ENCODE measurements around the gene CDK5R2. TPM values are rescaled to one million over a fixed set of nuclear protein-coding genes. Genes with fewer than 3 reads are reported as not detected.

The CDK5R2 gene
- total RNA-seq, 2 donors from 2014 or later, result 0.78 TPM; not detected in 1

DNA sequence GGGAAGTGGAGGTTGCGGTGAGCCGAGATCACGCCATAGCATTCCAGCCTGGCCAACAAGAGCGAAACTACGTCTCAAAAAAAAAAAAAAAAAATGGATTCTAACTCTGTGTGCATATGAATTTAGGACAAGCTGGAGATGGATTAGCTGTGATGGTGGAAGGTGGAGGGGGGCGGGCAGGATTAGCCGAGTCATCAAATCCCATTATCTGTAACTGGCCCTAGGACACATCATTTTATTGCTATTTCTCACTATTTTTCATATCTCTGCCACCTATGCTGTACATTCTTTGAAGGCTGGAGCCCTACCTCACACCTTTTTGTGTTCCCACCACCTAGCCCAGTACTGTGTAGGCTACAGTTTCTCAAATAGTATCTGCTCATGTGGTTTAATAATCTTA, 7.3 kb upstream of the CDK5R2 start:
- H3K27me3 ChIP-seq, result peaks cover 0 to 5% of the 10 kb centered on the region in 2 donors
- H3K9me3 ChIP-seq, result no peaks in the 10 kb centered on the region
- H3K27ac ChIP-seq, result no peak overlapping the region
- H3K36me3 ChIP-seq (replicated peaks in 1 of 2; ENCODE audit: insufficient read depth in 1 of 2, low read depth in 2 of 2), result no peaks in the 10 kb centered on the region
- H3K4me1 ChIP-seq, result no peaks in the 10 kb centered on the region
- no peak for TF ChIP-seq POLR2A (IDR thresholded peaks at IDR 0.05)
- TF ChIP-seq, protein P1, sequence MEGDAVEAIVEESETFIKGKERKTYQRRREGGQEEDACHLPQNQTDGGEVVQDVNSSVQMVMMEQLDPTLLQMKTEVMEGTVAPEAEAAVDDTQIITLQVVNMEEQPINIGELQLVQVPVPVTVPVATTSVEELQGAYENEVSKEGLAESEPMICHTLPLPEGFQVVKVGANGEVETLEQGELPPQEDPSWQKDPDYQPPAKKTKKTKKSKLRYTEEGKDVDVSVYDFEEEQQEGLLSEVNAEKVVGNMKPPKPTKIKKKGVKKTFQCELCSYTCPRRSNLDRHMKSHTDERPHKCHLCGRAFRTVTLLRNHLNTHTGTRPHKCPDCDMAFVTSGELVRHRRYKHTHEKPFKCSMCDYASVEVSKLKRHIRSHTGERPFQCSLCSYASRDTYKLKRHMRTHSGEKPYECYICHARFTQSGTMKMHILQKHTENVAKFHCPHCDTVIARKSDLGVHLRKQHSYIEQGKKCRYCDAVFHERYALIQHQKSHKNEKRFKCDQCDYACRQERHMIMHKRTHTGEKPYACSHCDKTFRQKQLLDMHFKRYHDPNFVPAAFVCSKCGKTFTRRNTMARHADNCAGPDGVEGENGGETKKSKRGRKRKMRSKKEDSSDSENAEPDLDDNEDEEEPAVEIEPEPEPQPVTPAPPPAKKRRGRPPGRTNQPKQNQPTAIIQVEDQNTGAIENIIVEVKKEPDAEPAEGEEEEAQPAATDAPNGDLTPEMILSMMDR (IDR thresholded peaks at IDR 0.05), result no peak
- no peak overlapping the region for H3K4me3 ChIP-seq
- WGBS, 2 donors, result 93 to 96% methylated on average over 7 of the region's 7 CpGs
- intact Hi-C loops (cut with DNase I), result no loop called here
- no peak for DNase-seq
- ATAC-seq, result no peak

DNA sequence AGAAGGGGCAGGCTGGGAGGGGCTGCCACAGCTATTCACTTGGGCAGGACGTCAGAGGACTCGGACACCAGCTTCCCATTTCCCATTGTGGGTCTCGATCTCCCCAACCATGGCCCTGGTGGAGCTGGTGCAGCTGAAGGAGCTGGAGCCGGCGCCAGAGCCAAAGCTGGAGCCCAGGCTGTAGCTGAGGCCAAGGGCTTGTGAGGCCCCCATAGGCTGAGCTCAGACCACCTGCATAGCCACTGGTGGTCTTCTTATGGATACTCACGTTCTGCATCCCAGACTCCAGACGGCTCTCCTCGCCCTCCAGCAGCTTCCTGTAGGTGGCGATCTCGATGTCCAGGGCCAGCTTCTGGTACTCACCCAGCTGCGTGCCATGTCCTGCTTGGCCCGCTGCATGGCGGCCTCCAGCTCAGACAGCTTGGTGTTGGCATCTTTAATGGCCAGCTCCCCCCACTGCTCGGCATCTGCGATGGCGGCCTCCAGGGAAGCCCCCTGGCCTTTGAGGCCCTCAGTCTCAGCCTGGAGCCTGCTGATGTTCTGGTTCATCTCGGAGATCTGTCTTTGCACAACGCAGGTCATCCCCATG, 6.0 kb upstream of the CDK5R2 start:
- TF ChIP-seq, protein P1 (IDR thresholded peaks at IDR 0.05), result no peak
- no peak for TF ChIP-seq POLR2A (IDR thresholded peaks at IDR 0.05)
- Histone ChIP-seq H3K36me3 (replicated peaks in 1 of 2; ENCODE audit: insufficient read depth in 1 of 2, low read depth in 2 of 2) (no peaks in the 10 kb centered on the region), H3K4me1 (no peaks in the 10 kb centered on the region), H3K27ac (no peak overlapping the region), H3K27me3 (peaks cover 0 to 5% of the 10 kb centered on the region in 2 donors), H3K4me3 (no peak overlapping the region), H3K9me3 (no peaks in the 10 kb centered on the region)
- intact Hi-C loops (cut with DNase I), result no loop called here
- WGBS, 2 donors, result 60 to 71% methylated on average over 7 to 16 of the region's 18 CpGs
- DNase-seq (no peak), ATAC-seq (no peak)

DNA sequence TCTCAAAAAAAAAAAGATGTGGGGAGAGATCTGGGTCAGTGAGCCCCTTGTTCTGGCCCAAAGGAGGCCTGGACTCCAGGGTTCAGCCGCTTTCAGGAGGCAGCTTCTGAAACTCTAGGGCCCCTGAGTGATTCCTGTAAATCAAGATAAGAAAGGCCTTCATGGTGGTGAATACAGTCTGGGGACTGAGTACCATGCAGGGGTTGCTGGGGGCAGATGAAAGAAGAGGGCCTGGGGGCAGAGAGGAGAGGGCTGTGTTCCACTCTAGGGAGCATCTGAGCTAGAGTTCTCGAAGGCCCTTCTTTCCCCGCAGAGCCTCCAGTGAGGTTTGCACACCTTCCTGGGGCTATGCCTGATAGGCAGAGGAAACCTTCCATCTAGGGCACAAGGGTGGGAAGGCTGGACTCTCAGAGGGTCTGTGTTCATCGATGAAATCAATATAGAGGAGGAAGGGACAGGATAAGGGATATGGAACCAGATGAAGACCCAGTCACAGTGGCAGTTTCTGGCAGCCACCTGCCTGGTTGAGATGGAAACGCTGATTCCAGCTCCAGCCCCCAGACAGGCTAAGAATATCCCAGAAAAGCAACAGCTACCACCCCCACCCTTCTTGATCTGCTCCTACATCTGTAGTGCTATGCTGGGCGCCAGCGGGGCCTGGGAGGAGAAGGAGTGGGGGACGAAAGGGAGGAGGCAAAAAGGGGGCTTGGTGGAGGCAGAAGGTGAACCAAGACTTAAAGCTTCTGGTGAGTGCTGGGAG, 4.7 kb upstream of the CDK5R2 start:
- 70 to 73% methylated on average over 8 of the region's 8 CpGs for WGBS, 2 donors
- DNase-seq (no peak), ATAC-seq (no peak)
- Histone ChIP-seq H3K27ac (no peak overlapping the region), H3K36me3 (replicated peaks in 1 of 2; ENCODE audit: insufficient read depth in 1 of 2, low read depth in 2 of 2) (no peaks in the 10 kb centered on the region), H3K4me1 (peaks cover 8% of the 10 kb centered on the region), H3K9me3 (no peaks in the 10 kb centered on the region), H3K27me3 (peaks cover 0 to 13% of the 10 kb centered on the region in 2 donors), H3K4me3 (no peak overlapping the region)
- intact Hi-C loops (cut with DNase I), result no loop called here
- no peak for TF ChIP-seq POLR2A (IDR thresholded peaks at IDR 0.05)
- TF ChIP-seq, protein P1 (IDR thresholded peaks at IDR 0.05), result no peak

DNA sequence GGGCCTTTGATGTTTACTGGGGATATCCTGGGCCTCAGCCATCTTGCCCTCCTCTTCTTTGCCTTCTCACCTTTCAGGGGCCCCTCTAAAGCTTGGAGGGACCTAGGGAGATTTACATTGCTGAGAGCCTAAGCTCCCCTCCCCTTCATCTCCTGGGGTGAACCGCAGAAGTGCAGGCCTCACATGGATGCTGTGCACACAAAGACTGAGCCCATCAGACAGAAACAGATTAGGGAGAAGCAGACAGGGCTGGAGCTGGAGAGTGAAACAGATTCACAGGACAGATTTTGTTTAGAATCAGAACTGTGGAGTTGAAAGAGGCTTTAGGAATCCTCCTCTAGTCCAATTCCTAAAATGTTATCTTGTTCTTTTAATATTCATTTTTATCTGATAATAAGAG, 3.4 kb upstream of the CDK5R2 start:
- no peak overlapping the region for H3K27ac ChIP-seq
- ATAC-seq (no peak), DNase-seq (no peak)
- intact Hi-C loops (cut with DNase I), result no loop called here
- TF ChIP-seq, protein P1 (IDR thresholded peaks at IDR 0.05), result no peak
- no peak for TF ChIP-seq POLR2A (IDR thresholded peaks at IDR 0.05)
- H3K4me1 ChIP-seq, result peaks cover 20% of the 10 kb centered on the region
- WGBS, 2 donors, result 50% methylated on average over 1 of the region's 1 CpG
- no peaks in the 10 kb centered on the region for H3K9me3 ChIP-seq
- no peaks in the 10 kb centered on the region for H3K36me3 ChIP-seq (replicated peaks in 1 of 2; ENCODE audit: insufficient read depth in 1 of 2, low read depth in 2 of 2)
- H3K27me3 ChIP-seq, result peaks cover 0 to 25% of the 10 kb centered on the region in 2 donors
- no peak overlapping the region for H3K4me3 ChIP-seq
